Sigmoid colon (tissue), 4 donors: Measurements from ENCODE around the gene HOXB6.

ENCODE experiments used
- EP300 ChIP-seq, 4 donors: sonication (generic); formaldehyde crosslinking; IDR thresholded peaks; one replicate each; pipeline ENCODE4 v1.6.1; 2017; ENCODE audit warnings: antibody characterized with exemption in 4 of 4
- POLR2A ChIP-seq, 2 donors: fragments of 450-650 bp; IDR thresholded peaks; one replicate each; pipeline ENCODE4 v1.6.1; 2016; ENCODE audit warnings: antibody characterized with exemption in 2 of 2, mild to moderate bottlenecking in 2 of 2, moderate library complexity in 2 of 2
- POLR2AphosphoS5 ChIP-seq, 4 donors: sonication (generic); formaldehyde crosslinking; IDR thresholded peaks; one replicate each; pipeline ENCODE4 v1.6.1; 2017; ENCODE audit warnings: antibody characterized with exemption in 4 of 4
- TF ChIP-seq, protein P1 (sequence below), 4 experiments: fragments of 450-650 bp in 3 of 4; fragments of 200-600 bp in 1 of 4; IDR thresholded peaks; one replicate each; pipeline ENCODE4 v1.5.1; 2016 to 2019; ENCODE audit warnings: antibody characterized with exemption in 4 of 4, mild to moderate bottlenecking in 3 of 4, moderate library complexity in 2 of 4

DNA sequence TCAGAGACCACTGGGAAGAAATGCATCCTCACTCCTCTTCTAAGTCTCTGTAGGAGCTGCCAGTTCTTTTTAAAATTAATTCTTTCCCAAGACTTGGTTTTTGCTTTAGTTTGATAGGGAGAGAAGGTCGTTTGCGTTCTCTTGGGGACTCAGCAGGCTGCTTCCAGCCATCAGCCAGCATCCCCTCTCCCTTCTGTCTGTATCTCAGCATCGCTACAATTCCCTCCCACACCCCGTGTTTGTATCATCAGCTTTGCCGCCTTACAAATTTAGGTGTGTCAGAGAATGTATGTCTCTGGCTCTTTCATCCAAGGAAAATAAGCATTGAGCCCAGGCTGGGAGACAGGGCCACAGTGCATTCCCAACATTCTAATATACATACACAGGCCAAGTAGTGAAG is 5.4 kb downstream of the HOXB6 start:
- TF ChIP-seq, protein P1, sequence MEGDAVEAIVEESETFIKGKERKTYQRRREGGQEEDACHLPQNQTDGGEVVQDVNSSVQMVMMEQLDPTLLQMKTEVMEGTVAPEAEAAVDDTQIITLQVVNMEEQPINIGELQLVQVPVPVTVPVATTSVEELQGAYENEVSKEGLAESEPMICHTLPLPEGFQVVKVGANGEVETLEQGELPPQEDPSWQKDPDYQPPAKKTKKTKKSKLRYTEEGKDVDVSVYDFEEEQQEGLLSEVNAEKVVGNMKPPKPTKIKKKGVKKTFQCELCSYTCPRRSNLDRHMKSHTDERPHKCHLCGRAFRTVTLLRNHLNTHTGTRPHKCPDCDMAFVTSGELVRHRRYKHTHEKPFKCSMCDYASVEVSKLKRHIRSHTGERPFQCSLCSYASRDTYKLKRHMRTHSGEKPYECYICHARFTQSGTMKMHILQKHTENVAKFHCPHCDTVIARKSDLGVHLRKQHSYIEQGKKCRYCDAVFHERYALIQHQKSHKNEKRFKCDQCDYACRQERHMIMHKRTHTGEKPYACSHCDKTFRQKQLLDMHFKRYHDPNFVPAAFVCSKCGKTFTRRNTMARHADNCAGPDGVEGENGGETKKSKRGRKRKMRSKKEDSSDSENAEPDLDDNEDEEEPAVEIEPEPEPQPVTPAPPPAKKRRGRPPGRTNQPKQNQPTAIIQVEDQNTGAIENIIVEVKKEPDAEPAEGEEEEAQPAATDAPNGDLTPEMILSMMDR (IDR thresholded peaks at IDR 0.05) = no peak
- no peak for TF ChIP-seq POLR2AphosphoS5 (IDR thresholded peaks at IDR 0.05)
- TF ChIP-seq POLR2A (IDR thresholded peaks at IDR 0.05) = no peak
- no peak for TF ChIP-seq EP300 (IDR thresholded peaks at IDR 0.05)
